Calu3 (cell line): ENCODE measurements around the gene S100B. TPM values are rescaled to one million over a fixed set of nuclear protein-coding genes. Genes with fewer than 3 reads are reported as not detected.

Source experiments
- BruUV-seq: library from RNA; stranded (reverse); fragments of 400-500 nt; replicated peaks from 2 replicates; lab custom pipeline; 2021; lab: Mats Ljungman, UMichigan
- CTCF ChIA-PET: fragments of 300-600 bp; sonication (Branson Sonifier 250); formaldehyde crosslinking; loops from one replicate; lab custom pipeline; 2022; ENCODE audit warnings: antibody characterized with exemption; lab: Charles Lee
- DNase-seq: peaks from one replicate; pipeline ENCODE4 v3.0.0; 2022
- H3K27ac Mint-ChIP-seq: one replicate; pipeline ENCODE4 v1.8.0; 2022; ENCODE audit warnings: mixed read lengths; ENCODE audit not compliant: unreplicated experiment
- H3K27me3 Mint-ChIP-seq: one replicate; pipeline ENCODE4 v1.8.0; 2022; ENCODE audit warnings: mixed read lengths; ENCODE audit not compliant: unreplicated experiment
- H3K36me3 Mint-ChIP-seq: one replicate; pipeline ENCODE4 v1.8.0; 2022; ENCODE audit warnings: mild to moderate bottlenecking, moderate library complexity, mixed read lengths; ENCODE audit not compliant: insufficient read depth, unreplicated experiment
- H3K4me1 Mint-ChIP-seq: one replicate; pipeline ENCODE4 v1.8.0; 2022; ENCODE audit warnings: mild to moderate bottlenecking, low read depth, mixed read lengths; ENCODE audit not compliant: unreplicated experiment
- H3K4me3 Mint-ChIP-seq: one replicate; pipeline ENCODE4 v1.8.0; 2022; ENCODE audit warnings: mild to moderate bottlenecking, low read depth, moderate library complexity, mixed read lengths; ENCODE audit not compliant: unreplicated experiment
- H3K9me3 Mint-ChIP-seq: one replicate; pipeline ENCODE4 v1.8.0; 2022; ENCODE audit warnings: low read depth, mixed read lengths; ENCODE audit not compliant: unreplicated experiment
- CTCF ChIP-seq: fragments of 200-600 bp; IDR thresholded peaks from one replicate; pipeline ENCODE4 v1.8.0; 2022; ENCODE audit warnings: antibody characterized with exemption; ENCODE audit not compliant: unreplicated experiment
- intact Hi-C: fragments of 100-400 bp; cut with micrococcal nuclease; formaldehyde crosslinking; loops from one replicate; pipeline ENCODE4 v1.10.0; 2022; ENCODE audit not compliant: unreplicated experiment
- total RNA-seq: library from RNA; stranded (reverse); gene quantifications from 2 replicates; pipeline ENCODE4 v1.2.3, GENCODE V29; 2022

S100B gene
- total RNA-seq, 1 experiment from 2014 or later = not detected

DNA sequence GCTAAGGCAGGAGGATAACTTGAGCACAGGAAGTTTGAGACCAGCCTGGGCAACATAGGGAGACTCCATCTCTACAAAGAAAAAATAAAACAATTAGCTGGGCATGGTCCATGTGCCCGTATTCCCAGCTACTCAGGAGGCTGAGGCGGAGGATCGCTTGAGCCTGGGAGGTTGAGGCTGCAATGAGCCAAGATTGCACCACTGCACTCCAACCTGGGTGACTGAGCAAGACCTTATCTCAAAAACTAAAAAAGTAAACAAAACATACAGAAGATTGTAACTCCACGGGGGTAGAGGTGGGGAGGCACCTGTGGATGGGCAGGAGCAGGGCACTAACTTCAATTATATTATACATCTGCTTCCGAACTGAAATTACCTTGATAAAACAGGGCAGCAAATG, 4.6 kb downstream of the S100B start:
- Mint-ChIP-seq H3K4me1 (peaks cover 6% of the 10 kb centered on the region), H3K27ac (no peak overlapping the region), H3K4me3 (no peak overlapping the region), H3K9me3 (no peaks in the 10 kb centered on the region), H3K27me3 (no peaks in the 10 kb centered on the region), H3K36me3 (no peaks in the 10 kb centered on the region)
- CTCF ChIA-PET = no interaction called here
- intact Hi-C loops = no loop called here
- TF ChIP-seq CTCF = no peak
- no TSS peak for BruUV-seq
- DNase-seq = no peak

DNA sequence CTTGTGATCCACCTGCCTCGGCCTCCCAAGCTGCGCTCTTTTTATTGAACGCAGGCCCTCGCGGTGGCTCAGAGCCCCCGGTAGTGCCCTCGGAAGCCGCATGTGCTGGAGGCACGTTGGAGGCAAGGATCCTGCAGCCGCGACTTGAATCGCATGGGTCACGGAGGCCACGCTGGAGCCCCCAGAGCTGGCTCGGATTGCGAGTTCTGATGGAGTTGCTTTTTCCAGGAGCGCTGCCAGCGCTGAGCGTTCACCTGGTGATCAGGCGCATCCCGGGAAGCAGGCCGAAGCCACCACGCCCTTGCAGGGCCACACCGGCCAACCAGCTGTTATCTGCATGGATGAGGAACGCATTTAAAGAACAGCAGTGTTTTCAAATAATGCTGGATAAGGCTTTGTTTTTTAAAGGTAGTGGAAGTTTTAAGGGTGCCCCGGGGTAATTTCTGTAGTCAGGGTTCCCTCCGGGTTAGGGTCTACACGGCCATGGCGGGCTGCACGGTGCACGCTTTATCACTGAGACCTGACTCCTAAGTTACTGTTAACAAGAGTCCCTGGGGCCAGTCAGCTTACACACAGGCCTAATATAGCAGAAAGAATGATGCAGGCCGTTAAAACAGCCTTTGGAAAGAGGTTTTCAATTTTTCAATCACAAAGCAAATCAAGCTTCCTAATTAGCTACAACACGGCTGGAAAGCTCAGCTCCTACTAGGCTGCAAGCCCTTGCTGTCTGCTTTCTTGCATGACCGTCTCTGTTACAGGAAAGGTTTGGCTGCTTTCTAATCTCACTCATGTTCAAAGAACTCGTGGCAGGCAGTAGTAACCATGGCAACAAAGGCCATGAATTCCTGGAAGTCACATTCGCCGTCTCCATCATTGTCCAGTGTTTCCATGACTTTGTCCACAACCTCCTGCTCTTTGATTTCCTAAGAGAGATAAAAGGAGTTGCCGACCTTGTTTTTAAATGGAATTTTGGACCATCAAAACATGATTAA, 6.0 kb downstream of the S100B start:
- Mint-ChIP-seq H3K27me3 (no peaks in the 10 kb centered on the region), H3K27ac (no peak overlapping the region), H3K4me3 (no peak overlapping the region), H3K9me3 (no peaks in the 10 kb centered on the region), H3K4me1 (peaks cover 6% of the 10 kb centered on the region), H3K36me3 (no peaks in the 10 kb centered on the region)
- no peak for TF ChIP-seq CTCF
- no TSS peak for BruUV-seq
- intact Hi-C loops = no loop called here
- no peak for DNase-seq
- CTCF ChIA-PET = no interaction called here

DNA sequence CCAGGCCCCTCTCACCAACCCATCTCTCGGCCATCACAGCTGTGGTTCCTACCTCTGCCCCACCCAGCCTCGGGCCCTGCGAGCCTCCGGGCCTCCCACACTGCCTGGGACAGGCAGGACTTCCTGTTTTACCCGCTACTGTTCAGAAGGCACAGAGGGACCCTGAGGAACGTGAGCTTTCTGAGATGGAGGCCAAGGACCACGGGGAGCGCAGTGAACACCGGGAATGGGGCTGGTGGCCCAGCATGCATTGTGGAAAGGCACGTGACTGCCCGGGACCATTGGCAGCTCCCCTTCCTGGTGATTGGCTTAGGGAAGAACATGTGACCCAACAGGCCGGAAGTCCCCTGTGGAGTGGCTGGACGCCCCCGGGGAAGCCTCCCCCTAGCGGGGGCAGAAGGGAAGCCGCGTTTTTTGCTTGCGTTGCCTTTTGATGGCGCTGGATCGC, 7.0 kb downstream of the S100B start:
- intact Hi-C loops = no loop called here
- Mint-ChIP-seq H3K4me1 (peaks cover 6% of the 10 kb centered on the region), H3K27ac (no peak overlapping the region), H3K4me3 (no peak overlapping the region), H3K9me3 (no peaks in the 10 kb centered on the region), H3K27me3 (no peaks in the 10 kb centered on the region), H3K36me3 (no peaks in the 10 kb centered on the region)
- CTCF ChIA-PET = no interaction called here
- no TSS peak for BruUV-seq
- TF ChIP-seq CTCF = no peak
- no peak for DNase-seq

DNA sequence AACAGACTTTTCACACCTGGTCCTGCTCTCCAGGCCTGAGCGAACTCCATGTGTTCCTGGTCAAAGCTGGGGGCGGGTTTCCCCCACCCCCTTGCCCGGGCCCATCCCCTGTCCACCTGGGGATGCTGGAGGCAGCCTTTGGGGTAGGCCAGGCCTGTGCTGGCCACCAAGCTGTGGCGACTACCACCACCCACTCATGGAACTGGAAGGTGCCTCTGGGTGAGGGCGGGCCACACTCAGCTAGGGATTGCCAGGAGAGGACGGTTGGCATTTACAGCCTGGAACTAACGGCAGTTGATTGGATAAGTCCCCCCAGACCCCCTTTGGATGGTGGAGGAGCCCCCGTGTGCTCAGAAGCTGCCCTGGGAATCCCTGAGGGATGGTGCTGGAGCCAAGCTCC, 7.9 kb downstream of the S100B start:
- no peaks in the 10 kb centered on the region for H3K27me3 Mint-ChIP-seq
- H3K27ac Mint-ChIP-seq = no peak overlapping the region
- H3K4me1 Mint-ChIP-seq = no peaks in the 10 kb centered on the region
- no peak for DNase-seq
- intact Hi-C loops = no loop called here
- no peaks in the 10 kb centered on the region for H3K9me3 Mint-ChIP-seq
- no TSS peak for BruUV-seq
- CTCF ChIA-PET = no interaction called here
- no peak for TF ChIP-seq CTCF
- no peaks in the 10 kb centered on the region for H3K36me3 Mint-ChIP-seq
- no peak overlapping the region for H3K4me3 Mint-ChIP-seq
